CD14-positive monocyte (primary cell): Measurements from ENCODE around the gene SMAD3. TPM values are rescaled to one million over a fixed set of nuclear protein-coding genes. Genes with fewer than 3 reads are reported as not detected.

Source experiments
- DNase-seq, 3 donors: peaks; one replicate each; pipeline ENCODE4 v3.0.0-alpha.2; 2011 to 2022
- H2AFZ ChIP-seq: 2 replicates; pipeline ENCODE4 v1.6.0; 2012; ENCODE audit warnings: mild to moderate bottlenecking, low read depth, low read length, inconsistent platforms; ENCODE audit not compliant: insufficient read depth, poor library complexity, severe bottlenecking
- H3K27ac ChIP-seq, 2 donors: 1 replicate in 1 of 2; 2 replicates in 1 of 2; pipeline ENCODE4 v1.5.1; 2012 to 2013; ENCODE audit warnings: low read length in 2 of 2, control low read depth in 1 of 2, inconsistent platforms in 1 of 2, low read depth in 1 of 2, mild to moderate bottlenecking in 1 of 2
- H3K27me3 ChIP-seq, 2 donors: one replicate each; pipeline versions ENCODE4 v1.6.0 to v1.6.1; 2011 to 2013; ENCODE audit warnings: low read length in 2 of 2; ENCODE audit not compliant: control insufficient read depth in 2 of 2, insufficient read depth in 2 of 2
- H3K36me3 ChIP-seq, 2 donors: replicated peaks in 1 of 2; 1 replicate in 1 of 2; 2 replicates in 1 of 2; pipeline versions ENCODE4 v1.5.1 to v1.6.1; 2012 to 2013; ENCODE audit warnings: low read length in 2 of 2, control low read depth in 1 of 2, inconsistent platforms in 1 of 2, mild to moderate bottlenecking in 1 of 2; ENCODE audit not compliant: insufficient read depth in 2 of 2, control insufficient read depth in 1 of 2
- H3K4me1 ChIP-seq, 2 donors: 1 replicate in 1 of 2; 2 replicates in 1 of 2; pipeline versions ENCODE4 v1.5.1 to v1.6.1; 2012 to 2013; ENCODE audit warnings: low read length in 2 of 2, control low read depth in 1 of 2, inconsistent platforms in 1 of 2, mild to moderate bottlenecking in 1 of 2, moderate library complexity in 1 of 2; ENCODE audit not compliant: insufficient read depth in 2 of 2, control insufficient read depth in 1 of 2
- H3K4me2 ChIP-seq: replicated peaks from 2 replicates; pipeline ENCODE3; 2012; ENCODE audit warnings: low read length, moderate library complexity, mild to moderate bottlenecking; ENCODE audit not compliant: poor library complexity, severe bottlenecking; ENCODE audit errors: extremely low read depth
- H3K4me3 ChIP-seq, 3 experiments: fragments of 200-600 bp in 1 of 3; sonication (generic) in 1 of 3; replicated peaks in 1 of 3; 1 replicate in 2 of 3; 2 replicates in 1 of 3; pipeline ENCODE4 v1.5.1; 2011 to 2013; ENCODE audit warnings: low read length in 3 of 3, mild to moderate bottlenecking in 3 of 3, control low read depth in 2 of 3, low read depth in 2 of 3, inconsistent platforms in 1 of 3, moderate library complexity in 1 of 3
- H3K79me2 ChIP-seq: 2 replicates; pipeline ENCODE4 v1.6.0; 2012; ENCODE audit warnings: mild to moderate bottlenecking, control low read depth, inconsistent platforms, low read length, moderate library complexity; ENCODE audit not compliant: insufficient read depth
- H3K9ac ChIP-seq: 2 replicates; pipeline ENCODE4 v1.6.0; 2017; ENCODE audit warnings: low read length, mild to moderate bottlenecking; ENCODE audit not compliant: insufficient read depth, poor library complexity, severe bottlenecking
- H3K9me3 ChIP-seq, 2 donors: replicated peaks in 1 of 2; 1 replicate in 1 of 2; 2 replicates in 1 of 2; pipeline versions ENCODE4 v1.5.1 to v1.6.1; 2012 to 2013; ENCODE audit warnings: low read length in 2 of 2, control low read depth in 1 of 2; ENCODE audit not compliant: control insufficient read depth in 1 of 2, insufficient read depth in 1 of 2
- H4K20me1 ChIP-seq: 2 replicates; pipeline ENCODE4 v1.6.0; 2012; ENCODE audit warnings: mild to moderate bottlenecking, low read length, control low read depth, moderate library complexity; ENCODE audit not compliant: insufficient read depth
- H3K27ac Mint-ChIP-seq, 7 donors: one replicate each; pipeline ENCODE4 v1.8.0; 2020; ENCODE audit warnings: mild to moderate bottlenecking in 7 of 7, mixed read lengths in 7 of 7, moderate library complexity in 6 of 7, inconsistent platforms in 2 of 7
- H3K27me3 Mint-ChIP-seq, 3 donors: one replicate each; pipeline ENCODE4 v1.8.0; 2021 to 2022; ENCODE audit warnings: low read depth in 3 of 3, mild to moderate bottlenecking in 3 of 3, mixed read lengths in 3 of 3, moderate library complexity in 3 of 3, inconsistent platforms in 1 of 3
- H3K36me3 Mint-ChIP-seq, 2 donors: one replicate each; pipeline ENCODE4 v1.8.0; 2020; ENCODE audit warnings: mixed read lengths in 2 of 2, inconsistent platforms in 1 of 2, mild to moderate bottlenecking in 1 of 2
- H3K4me1 Mint-ChIP-seq: one replicate; pipeline ENCODE4 v1.8.0; 2020; ENCODE audit warnings: mild to moderate bottlenecking, mixed read lengths
- H3K4me3 Mint-ChIP-seq, 2 donors: one replicate each; pipeline ENCODE4 v1.8.0; 2020; ENCODE audit warnings: mild to moderate bottlenecking in 2 of 2, mixed read lengths in 2 of 2, moderate library complexity in 1 of 2
- H3K9me3 Mint-ChIP-seq, 7 donors: one replicate each; pipeline ENCODE4 v1.8.0; 2020 to 2022; ENCODE audit warnings: mixed read lengths in 7 of 7, mild to moderate bottlenecking in 6 of 7, moderate library complexity in 6 of 7, inconsistent platforms in 2 of 7
- CTCF ChIP-seq: fragments of 200-600 bp; IDR thresholded peaks from one replicate; pipeline ENCODE4 v1.8.0; 2022; ENCODE audit warnings: antibody characterized with exemption, mild to moderate bottlenecking
- WGBS: methylation state at CpG from one replicate; pipeline ENCODE4 v1.1.5; 2013; ENCODE audit warnings: missing lambda C conversion rate; ENCODE audit not compliant: insufficient coverage; 5-methylcytosine and 5-hydroxymethylcytosine counted together
- intact Hi-C, 2 donors: fragments of 100-400 bp; cut with micrococcal nuclease; formaldehyde crosslinking; loops; one replicate each; pipeline versions ENCODE4 v1.15.0 to v1.15.1; 2023
- polyA plus RNA-seq, 3 donors: library from polyadenylated mRNA; depleted of rRNA in 1 of 3; unstranded in 2 of 3; stranded (reverse) in 1 of 3; fragments of 300-500 nt in 2 of 3; fragments of >200 nt in 1 of 3; fragmentation: Illumina TruSeq in 2 of 3; gene quantifications; 1 replicate in 2 of 3; 2 replicates in 1 of 3; pipeline ENCODE4 v1.2.3, GENCODE V29; 2012 to 2021

Gene SMAD3
- polyA plus RNA-seq, 3 donors = 4.4 to 41.7 (median 5.4) TPM

- Histone ChIP-seq H4K20me1 (peaks cover 77% of the 10 kb centered on the region), H2AFZ (no peak overlapping the region), H3K4me2 (peak overlapping the region; percentile 95), H3K9ac (peak overlapping the region; percentile 31), H3K27me3 (no peaks in the 10 kb centered on the region), H3K4me3 (peak overlapping the region in 2 of 3 experiments; percentile 0 to 100), H3K27ac (no peak overlapping the region), H3K36me3 (peaks cover 9 to 22% of the 10 kb centered on the region in 2 donors), H3K4me1 (peaks cover 50 to 64% of the 10 kb centered on the region in 2 donors), H3K9me3 (no peaks in the 10 kb centered on the region), H3K79me2 (peaks cover 79% of the 10 kb centered on the region)
- intact Hi-C loops = loop anchor here (5.0 to 10.0 kb wide), 4 partner anchors 33 to 186 kb away; partner anchors contain the start of genes AAGAB (in 2 of the 2) and IQCH (in 2 of the 2)
- no peak for TF ChIP-seq CTCF
- H3K27me3 Mint-ChIP-seq = peaks cover 1 to 6% (median 2%) of the 10 kb centered on the region in 3 donors
- peak overlapping the region; percentile 99 to 100 for H3K4me3 Mint-ChIP-seq
- peaks cover 39 to 51% of the 10 kb centered on the region in 2 donors for H3K36me3 Mint-ChIP-seq
- 68% methylated on average over 5 of the region's 6 CpGs for WGBS
- H3K4me1 Mint-ChIP-seq = peaks cover 64% of the 10 kb centered on the region
- no peak for DNase-seq
- H3K9me3 Mint-ChIP-seq = peaks cover 0 to 6% (median 0%) of the 10 kb centered on the region in 7 donors
- H3K27ac Mint-ChIP-seq = peak overlapping the region in 3 of 7 donors; percentile 6 to 66 (median 19)
These were observed 3.5 kb downstream of the SMAD3 start for GRCh38 chr15:67068710-67069400.

GRCh38 chr15:67070150-67070549 is 4.7 kb downstream of the SMAD3 start:
- Mint-ChIP-seq H3K27me3 (peaks cover 0 to 2% (median 0%) of the 10 kb centered on the region in 3 donors), H3K4me1 (peaks cover 68% of the 10 kb centered on the region), H3K9me3 (peaks cover 0 to 6% (median 0%) of the 10 kb centered on the region in 7 donors), H3K27ac (no peak overlapping the region), H3K36me3 (peaks cover 39 to 51% of the 10 kb centered on the region in 2 donors), H3K4me3 (no peak overlapping the region)
- Histone ChIP-seq H3K79me2 (peaks cover 86% of the 10 kb centered on the region), H2AFZ (no peak overlapping the region), H3K9ac (no peak overlapping the region), H3K36me3 (peaks cover 9 to 22% of the 10 kb centered on the region in 2 donors), H3K4me2 (no peak overlapping the region), H3K4me3 (no peak overlapping the region), H3K4me1 (peaks cover 51 to 64% of the 10 kb centered on the region in 2 donors), H4K20me1 (peaks cover 85% of the 10 kb centered on the region), H3K27me3 (no peaks in the 10 kb centered on the region), H3K9me3 (no peaks in the 10 kb centered on the region), H3K27ac (no peak overlapping the region)
- 98% methylated on average over 3 of the region's 5 CpGs for WGBS
- intact Hi-C loops = no loop called here
- no peak for DNase-seq
- no peak for TF ChIP-seq CTCF
